GM04503 (cell line): ENCODE measurements around the gene FARP1.

Source experiments
- DNase-seq: peaks from one replicate; pipeline ENCODE4 v3.0.0-alpha.2; 2012; ENCODE audit warnings: low read depth

Gene FARP1

DNA sequence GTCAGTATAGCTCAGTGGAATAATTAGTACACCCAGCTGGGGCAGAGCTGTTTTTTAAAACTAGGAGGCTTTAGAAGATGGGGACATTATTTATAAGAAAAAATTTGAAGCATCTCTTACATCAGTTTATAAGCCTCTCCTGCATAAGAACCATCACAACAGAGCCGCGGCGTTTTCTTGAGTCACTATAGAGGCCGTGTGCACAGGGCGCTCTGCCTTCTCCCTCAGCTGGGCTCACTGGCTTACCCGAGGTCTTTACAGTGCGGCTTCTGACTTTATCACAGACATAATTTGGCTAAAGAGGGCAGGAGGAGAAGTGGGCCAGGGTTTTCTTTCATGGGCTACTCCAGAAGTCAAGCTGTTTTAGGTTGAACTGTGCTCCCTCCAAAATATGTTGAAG, 169.7 kb downstream of the FARP1 start:
- DNase-seq: no peak

DNA sequence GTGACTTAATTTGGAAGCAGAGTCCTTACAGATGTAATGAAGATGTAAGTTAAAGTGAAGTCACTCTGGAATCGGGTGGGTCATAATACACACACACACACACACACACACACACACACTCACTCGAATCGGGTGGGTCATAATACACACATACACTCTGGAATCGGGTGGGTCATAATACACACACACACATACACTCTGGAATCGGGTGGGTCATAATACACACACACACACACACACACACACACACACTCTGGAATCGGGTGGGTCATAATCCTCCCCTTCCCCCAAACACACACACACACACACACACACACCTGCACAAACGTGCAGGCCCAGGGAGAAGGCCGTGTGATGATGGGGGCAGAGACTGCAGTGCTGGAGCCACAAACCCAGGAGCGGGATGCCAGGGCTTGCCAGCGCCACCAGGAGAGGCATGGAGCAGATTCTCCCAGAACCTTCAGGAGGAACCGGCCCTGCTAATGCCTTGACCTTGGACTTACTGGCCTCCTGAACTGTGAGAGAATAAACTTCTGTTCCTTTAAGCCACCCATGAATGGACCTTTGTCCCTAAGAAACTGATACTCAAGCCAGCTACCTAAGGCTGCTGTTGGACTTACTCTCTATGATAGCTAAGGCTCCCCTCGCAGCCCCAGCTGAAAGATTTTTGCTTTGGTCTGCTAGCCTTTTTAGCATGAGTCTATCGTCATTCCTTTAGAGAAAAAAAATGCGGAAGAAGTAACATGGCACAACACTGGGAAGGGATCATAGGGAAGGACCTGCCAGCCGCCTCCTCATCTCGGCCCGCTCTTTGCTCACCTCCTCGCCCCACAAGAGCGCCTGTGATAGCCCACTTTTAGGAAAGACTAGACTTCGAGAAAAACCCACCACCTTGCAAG, 170.4 kb downstream of the FARP1 start:
- no peak for DNase-seq

DNA sequence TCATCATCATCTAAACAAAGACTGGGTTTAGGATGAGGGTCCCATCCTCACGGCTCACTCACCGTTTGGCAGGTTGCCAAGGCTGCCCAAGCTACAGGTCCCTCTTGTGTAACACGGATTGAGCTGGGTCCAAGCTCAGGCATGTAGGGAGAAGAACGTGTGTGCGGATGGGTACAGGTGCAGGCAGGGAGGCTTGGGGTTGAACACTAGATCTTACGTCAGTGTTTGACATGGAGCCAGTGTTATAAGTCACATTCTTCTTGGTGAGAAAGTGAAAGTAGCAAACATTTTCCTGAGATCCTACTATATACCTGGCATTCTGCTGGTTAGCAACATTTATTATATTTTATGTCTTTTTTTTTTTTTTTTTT, 171.0 kb downstream of the FARP1 start:
- no peak for DNase-seq

DNA sequence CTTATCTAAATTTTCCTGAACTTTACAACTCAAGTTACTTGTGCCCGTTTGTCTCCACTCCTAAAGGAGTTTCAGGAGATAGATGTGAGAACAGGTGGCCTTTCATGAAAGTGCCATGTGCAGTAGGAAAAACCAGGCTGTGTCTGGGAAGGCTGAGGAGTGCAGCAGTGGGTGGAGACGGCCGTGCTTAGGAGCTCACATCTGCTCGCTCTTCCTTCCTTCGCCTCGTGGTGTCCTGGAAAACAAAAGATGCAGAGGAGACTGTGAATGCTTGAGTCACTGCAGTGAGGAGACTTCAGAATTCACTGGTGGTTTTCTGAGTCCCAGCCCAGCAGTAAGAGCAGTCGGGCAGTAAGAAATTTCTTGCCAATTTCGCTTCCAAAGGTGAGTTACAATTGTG, 172.6 kb downstream of the FARP1 start:
- DNase-seq: peak; percentile 25

DNA sequence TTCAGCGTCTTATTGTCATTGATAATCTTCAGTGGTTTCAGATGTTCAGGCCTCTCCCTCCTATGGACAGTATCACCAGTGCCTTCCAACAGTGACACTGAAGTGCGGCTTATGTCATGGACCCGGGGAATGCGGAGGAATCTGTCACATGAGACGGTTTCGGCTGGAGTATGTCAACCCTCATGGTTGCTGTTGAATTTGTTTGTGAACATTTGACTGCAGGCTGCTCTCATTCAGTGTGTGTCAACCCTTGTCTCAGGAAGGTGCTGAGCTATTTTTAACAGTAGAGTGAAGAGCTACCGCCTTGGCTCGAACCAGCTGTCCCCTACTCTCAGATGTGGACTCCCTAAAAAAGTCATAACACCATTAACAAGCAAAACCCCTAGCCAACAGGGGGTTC, 173.0 kb downstream of the FARP1 start:
- no peak for DNase-seq

DNA sequence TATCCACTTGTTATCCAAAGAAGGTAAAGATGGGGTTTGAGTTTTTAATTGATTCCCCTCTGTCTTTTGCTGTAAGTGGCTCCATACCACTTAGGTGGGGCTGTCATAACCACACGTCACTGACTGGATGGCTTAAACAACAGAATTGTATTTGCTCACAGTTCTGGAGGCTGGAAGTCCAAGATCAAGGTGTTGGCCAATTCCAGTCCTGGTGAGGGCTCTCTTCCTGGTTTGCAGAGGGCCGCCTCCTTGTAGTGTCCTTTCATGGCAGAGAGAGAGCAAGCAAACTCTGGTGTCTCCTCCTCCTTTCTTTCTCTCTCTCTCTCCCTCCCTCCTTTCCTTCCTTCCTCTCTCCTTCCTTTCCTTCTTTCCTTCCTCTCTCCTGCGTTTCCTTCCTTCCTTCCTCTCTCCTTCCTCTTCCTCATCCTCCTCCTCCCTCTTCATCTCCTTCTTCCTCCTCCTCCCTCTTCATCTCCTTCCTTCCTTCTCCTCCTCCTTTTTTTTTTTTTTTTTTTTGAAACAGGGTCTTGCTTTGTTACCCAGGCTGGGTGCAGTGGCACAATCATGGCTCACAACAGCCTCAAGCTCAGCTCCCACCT, 174.8 kb downstream of the FARP1 start:
- DNase-seq: no peak

DNA sequence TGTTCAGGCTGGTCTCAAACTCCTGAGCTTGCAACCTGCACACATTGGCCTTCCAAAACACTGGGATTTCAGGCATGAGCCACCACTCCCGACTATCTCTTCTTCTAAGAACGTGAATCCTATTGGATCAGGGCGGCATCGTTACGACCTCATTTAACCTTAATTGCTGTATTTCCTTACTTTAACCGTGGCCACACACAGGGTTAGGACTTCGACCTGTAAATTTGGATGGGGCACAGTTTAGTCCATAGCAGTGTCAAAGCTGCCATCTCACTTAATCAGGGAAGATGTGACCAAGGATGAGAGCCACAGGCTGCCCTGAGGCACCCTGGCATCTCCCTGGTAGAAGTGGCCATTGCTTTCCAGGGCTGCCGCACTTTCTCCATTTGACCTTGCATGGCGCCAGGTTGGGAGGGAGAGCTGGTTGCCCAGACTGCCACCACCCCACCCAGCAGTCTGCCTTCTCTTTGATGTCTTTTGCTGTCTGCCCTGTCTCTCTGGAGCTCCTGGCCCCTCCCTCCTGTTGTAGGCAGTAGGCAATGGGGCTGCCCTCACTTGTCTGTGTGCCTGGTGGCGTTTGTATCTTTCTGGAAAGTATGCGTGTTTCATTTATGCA, 175.5 kb downstream of the FARP1 start:
- DNase-seq: no peak

DNA sequence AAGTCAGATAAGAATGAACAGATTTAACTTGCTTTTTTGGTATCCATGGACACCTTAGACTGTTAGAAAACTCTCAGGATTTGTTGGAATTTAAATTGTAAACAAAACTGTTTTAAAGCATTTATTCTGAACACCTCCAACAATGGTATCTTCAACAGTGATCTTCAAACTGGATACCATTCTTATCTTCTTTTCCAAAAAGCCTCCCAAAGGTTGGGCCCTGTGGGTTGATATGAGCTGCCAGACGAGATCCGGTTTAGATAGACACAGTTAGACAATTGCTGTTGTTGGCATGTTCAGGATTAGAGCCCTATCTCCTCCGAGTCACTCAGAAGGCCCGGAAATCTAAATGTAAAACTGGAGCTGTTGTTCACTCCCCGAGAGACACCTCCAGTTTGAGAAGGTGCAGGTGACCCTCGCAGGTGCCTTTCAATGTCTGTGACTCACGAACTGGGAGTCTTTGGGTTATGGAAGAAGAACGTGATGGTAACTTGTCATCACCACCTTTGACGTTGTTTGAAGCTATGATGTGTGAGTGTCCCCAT, 177.7 kb downstream of the FARP1 start:
- DNase-seq: no peak

DNA sequence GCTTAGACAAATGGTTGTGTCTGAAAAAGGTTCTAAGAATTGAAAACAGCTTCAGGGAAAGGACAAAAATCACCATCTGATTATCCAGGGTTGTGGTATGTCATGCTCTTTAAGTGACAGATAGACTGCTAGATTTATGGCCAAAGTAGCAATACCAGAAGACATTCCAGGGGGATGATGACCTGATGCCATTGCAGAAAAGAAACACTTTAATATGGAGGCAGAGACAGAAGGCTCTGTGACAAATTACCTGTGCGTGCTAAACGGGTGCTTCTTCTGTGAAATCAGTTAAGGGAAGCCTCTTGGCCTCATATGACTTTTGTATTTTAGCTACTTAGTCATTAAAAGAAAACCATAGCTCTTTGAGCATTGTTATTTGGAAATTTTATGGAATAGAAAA, 178.5 kb downstream of the FARP1 start:
- no peak for DNase-seq

DNA sequence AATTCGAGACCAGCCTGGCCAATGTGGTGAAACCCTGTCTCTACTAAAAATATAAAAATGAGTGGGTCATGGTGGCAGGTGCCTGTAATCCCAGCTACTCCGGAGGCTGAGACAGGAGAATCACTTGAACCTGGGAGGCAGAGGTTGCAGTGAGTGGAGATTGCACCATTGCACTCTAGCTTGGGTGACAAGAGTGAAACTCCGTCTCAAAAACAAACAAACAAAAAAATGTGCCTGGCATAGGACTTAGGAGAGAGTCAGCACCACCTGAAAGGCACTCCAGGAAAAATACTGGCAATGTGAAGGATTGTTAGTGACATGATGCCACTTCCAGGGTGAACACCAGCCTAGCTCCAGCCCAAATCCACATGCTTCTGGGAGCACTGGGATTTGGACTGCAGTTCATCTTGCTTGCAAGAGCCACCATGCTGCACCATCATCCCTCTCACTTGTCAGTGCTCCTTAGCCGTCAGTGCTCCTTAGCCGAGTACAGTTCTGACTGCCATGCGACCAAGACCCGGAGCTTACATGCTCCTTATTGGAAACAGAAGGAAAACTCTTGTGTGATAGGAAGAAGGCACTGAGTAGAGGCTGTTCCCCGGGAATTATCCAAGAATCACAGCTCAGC, 179.3 kb downstream of the FARP1 start:
- DNase-seq: no peak

DNA sequence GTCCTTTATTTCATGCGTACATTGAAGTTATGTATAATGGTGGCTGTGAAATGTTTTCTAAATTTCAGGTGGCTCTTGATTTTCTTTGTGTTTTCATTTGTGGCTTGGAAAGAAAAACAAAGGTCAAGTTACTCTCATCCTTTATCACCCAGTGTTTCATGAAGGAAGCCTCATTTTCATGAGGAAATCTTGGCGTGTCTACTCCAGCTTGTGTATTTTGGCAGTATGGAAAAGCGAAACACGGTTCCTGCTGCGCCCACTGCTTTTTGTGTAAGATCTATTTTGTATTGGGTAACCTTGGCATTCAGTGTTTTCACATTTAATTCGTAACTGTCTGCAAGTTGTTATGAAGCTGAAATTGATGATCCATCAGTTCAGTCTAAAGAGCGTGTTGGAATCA, 181.2 kb downstream of the FARP1 start:
- DNase-seq: no peak

DNA sequence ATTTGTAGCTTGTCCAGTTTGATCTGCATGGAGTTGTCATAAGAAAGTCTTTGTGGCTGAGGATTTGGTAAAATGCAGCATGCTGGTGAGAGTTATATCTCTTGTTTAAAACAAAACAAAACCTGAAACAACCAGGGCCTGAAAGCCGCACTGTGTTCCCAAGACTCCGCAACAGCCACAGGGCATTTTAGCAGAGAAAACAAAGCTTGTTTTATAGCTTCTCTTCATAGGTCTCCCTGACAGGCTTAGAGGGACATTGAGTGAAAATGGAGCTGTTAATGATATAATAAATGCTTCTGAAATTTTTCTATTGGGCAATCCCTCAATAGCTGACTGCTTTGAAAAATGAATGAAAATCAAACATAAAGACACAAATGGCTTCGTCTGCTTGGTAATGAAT, 182.8 kb downstream of the FARP1 start:
- DNase-seq: no peak

DNA sequence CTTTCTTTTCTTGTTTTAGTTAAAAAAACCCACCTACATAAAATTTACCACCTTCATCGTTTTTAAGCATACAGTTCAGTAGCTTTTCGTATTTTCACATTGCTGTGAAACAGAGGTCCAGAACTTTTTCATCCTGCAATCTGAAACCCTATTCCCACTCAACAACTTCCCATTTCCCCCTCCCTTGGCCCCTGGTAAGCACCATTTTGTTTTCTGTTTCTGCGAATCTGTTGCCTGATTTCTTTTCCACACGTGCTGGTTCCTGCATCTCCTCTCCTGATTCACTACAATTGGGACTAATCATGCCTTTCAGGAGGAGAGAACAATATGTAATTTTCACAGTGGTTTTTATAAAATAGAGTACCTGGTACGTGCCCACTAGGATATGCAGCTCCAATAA, 183.4 kb downstream of the FARP1 start:
- DNase-seq: no peak

DNA sequence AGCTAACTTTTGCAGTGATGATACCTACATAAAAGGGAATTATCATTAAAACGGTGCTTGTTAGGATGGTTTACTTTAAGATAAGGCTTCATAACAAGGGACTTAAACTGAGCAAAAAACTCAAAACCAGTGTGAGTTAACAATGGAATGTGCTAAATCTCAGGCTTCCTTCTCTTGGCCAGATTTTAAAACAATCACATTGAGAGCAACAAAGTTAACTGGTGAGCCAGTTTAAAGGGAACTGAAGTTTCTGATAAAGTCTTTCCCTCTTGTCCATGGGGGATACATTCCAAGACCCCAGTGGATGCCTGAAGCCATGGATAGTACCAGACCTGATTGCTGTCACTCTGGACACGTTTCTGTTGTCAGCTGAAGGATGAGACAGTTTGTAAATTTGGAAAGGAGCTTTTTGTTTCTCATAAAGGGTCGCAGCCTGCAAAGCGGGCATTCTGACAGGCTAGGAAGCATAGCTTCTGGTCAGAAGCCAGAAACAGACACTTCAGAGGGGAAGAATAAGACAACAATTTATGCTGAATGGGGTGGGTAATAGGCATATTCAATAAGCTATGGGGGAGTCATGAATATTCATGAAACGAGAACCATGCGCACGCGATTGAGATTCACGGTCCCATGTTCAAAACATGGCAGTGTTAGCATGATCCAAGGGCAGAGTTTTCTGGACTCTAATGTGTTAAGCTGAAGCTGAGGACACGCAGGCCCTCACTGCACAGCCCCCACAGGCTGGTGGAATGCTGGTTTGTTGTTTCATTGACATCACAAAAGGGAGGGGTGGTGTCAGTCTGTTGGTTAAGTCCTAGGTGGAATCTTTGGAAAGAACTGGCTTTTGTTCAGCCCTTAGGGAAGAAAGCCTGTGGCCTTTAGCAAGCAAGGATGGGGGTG, 184.7 kb downstream of the FARP1 start:
- peak; percentile 40 for DNase-seq

DNA sequence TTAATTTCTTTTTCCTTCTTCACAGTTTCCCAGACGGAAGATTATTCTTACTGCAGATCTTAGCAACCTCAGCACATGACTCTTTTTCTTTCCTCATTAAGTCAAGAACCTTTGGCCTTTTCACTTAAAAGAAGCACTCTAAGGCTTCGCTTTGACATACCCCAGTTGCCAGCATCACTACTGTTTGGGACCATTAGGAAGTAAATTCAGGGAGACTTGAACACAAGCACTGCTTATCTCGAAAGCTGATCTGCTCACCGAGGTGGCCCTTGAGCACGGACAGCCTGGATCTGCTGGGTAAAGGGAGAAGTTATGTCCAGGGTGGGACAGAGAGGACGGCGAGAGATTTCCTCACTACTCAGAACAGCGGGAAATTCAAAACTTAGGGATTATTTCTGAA, 185.6 kb downstream of the FARP1 start:
- no peak for DNase-seq

DNA sequence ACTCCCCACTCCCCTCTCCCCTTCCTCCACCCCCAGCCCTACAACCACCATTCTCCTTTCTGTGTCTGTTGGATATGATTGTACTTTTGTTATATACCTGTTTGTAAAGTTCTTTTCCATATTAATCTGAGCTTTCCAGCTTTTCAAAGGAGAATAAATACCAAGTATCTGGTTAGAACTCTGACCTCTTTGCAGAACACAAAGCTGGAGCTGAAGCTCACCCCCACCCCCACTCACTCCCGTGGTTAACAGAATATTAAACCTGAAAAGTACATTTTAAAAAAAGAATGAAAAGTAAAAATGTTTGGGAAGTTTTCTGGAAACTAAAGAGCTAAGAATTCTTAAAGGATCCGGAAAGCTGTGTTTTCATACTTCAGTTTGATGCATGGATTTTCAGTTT, 189.3 kb downstream of the FARP1 start:
- DNase-seq: no peak

DNA sequence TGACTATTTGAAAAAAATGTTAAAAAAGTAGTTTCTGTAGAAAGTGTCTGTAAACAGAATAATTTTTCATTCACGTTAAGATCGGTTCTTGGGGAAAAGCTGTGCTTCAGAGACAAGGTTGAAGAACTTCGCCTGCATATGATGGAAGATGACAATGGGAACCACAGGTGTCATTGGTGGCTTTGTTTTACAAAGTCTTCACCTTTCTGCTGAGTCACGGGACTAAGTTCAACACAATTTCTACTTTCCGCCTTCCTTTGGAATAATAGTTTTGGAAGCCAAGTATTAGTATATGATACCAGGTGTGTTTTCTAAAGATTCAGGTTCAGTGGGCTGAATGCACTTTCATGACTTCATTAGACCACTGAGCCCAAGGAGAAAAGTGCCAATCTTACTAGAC, 189.8 kb downstream of the FARP1 start:
- no peak for DNase-seq

DNA sequence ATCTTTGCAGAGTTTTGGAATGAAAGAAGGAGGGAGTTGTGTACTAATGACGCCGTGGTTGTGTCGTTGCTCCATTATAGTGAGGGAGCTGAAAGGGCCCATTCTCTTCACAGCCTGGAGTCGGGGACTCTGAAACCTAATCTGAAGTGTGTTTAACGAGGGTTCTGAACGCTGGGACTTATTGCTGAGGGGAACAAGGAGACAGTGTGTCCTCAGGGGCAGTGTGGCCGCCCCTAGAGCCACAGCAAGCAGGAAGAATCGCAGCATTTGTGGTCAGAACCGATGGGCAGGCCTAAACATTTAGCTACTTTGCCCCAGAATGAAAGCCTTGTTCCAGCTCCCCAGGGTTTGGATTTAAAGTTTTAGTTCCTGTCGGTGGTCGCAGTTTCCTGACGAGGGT, 190.6 kb downstream of the FARP1 start:
- no peak for DNase-seq

DNA sequence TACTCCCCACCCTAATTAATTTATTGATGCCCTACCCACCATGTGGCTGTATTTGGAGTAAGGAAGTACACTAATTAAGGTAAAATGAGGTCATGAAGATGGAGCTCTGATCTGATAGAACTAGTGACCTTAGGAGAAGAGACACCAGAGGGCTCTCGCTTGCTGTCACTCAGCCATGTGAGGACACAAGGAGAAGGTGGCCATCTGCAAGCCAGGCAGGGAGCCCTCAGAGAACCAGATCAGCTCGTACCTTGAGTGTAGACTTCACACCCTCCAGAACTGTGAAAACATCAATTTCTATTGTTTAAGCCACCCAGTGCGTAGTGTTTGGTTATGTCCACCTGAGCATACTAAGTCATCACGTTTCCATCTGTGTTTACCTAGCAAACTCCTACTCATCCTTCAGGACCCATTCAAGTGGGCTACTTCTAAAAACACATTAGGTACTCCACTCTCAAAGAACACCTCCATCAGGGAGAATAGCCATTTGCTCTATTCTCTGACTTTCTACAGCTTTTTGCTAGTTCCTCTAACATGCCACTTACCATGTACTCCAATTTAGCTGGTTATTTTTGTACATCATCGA, 191.8 kb downstream of the FARP1 start:
- no peak for DNase-seq

DNA sequence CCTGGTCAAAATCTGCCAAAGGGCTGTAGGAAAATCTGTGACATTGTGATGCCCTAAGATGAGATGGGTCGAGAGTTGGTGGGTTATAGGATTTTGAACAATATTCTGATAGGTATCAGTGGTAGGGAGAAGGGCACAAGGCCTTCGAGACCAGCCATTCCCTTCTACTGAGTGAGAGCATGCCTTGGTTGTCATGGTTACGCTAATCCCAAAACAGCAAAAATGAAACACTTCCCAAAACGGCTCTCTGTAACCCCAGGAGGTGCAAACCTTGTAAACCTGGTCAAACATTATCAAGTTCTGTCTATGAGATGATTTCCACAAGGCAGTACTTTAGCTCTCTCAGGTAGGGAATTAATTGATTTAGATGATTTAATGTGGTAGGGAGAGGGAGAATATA, 192.8 kb downstream of the FARP1 start:
- DNase-seq: no peak

DNA sequence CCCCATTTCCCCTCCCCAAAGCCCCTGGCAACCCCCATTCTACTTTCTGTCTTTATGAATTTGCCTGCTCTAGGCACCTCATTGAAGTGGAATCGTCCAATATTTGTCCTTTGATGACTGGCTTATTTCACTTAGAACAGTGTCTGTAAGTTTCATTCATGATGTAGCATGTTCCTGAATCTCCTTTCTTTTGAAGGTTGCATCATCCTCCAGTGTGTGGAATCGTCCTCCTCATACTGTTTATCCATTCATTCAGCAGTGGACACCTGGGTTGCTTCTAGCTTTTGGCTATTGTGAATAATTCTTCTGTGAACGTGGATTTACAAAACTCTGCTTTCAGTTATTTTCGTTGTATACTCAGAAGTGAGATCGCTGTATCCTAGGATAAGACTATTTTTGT, 195.4 kb downstream of the FARP1 start:
- DNase-seq: no peak
